OCI-LY3 (cell line): ENCODE data around the gene NR1I2.

Experiments
- EZH2phosphoT487 ChIP-seq: fragments of 200-600 bp; shearing (Covaris generic); IDR thresholded peaks from 2 replicates; pipeline ENCODE4 v1.6.1; 2018; ENCODE audit warnings: antibody characterized with exemption, mixed run types, low read depth
- TF ChIP-seq, protein P1 (sequence below): fragments of 200-600, 300-600 bp; sonication (generic); IDR thresholded peaks from 2 replicates; pipeline ENCODE4 v1.5.1; 2014; ENCODE audit warnings: antibody characterized with exemption, low read length, low read depth

DNA sequence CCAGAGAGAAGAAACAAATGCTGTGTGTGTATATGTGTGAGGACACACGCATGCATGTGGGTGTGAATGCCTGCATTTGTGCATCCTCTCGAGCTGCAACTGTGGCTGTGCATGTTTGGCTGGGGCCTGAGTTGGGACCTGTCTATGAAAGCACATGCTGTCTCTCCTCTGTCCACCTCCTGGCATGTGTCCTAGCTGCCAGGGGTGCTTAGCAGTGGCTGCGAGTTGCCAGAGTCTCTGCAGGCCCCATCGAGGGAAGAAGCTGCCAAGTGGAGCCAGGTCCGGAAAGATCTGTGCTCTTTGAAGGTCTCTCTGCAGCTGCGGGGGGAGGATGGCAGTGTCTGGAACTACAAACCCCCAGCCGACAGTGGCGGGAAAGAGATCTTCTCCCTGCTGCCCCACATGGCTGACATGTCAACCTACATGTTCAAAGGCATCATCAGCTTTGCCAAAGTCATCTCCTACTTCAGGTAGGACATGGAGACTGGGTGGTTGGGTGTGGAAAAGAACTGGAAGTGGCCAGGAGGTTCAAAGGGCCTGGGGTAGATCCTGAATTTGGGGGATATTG is 30.7 kb downstream of the NR1I2 start:
- TF ChIP-seq, protein P1, sequence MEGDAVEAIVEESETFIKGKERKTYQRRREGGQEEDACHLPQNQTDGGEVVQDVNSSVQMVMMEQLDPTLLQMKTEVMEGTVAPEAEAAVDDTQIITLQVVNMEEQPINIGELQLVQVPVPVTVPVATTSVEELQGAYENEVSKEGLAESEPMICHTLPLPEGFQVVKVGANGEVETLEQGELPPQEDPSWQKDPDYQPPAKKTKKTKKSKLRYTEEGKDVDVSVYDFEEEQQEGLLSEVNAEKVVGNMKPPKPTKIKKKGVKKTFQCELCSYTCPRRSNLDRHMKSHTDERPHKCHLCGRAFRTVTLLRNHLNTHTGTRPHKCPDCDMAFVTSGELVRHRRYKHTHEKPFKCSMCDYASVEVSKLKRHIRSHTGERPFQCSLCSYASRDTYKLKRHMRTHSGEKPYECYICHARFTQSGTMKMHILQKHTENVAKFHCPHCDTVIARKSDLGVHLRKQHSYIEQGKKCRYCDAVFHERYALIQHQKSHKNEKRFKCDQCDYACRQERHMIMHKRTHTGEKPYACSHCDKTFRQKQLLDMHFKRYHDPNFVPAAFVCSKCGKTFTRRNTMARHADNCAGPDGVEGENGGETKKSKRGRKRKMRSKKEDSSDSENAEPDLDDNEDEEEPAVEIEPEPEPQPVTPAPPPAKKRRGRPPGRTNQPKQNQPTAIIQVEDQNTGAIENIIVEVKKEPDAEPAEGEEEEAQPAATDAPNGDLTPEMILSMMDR: no peak
- no peak for TF ChIP-seq EZH2phosphoT487
